H1 (cell line): ENCODE results near the gene CAMK2D. TPM values are rescaled to one million over a fixed set of nuclear protein-coding genes. Genes with fewer than 3 reads are reported as not detected.

Experiments used
- CTCF ChIA-PET: fragments of 300-600 bp; sonication (Branson Sonifier 250); formaldehyde crosslinking; loops from one replicate; lab custom pipeline; 2021; ENCODE audit not compliant: partially characterized antibody; lab: Charles Lee
- POLR2A ChIA-PET: fragments of 300-600 bp; sonication (Branson Sonifier 250); formaldehyde crosslinking; loops from one replicate; lab custom pipeline; 2021; ENCODE audit warnings: inconsistent platforms; ENCODE audit not compliant: partially characterized antibody; lab: Charles Lee
- DNase-seq, 2 experiments: peaks; one replicate each; pipeline versions ENCODE4 v3.0.0 to v3.0.0-alpha.2; 2010 to 2022; ENCODE audit warnings: low spot score in 2 of 2, low read depth in 1 of 2, mixed read lengths in 1 of 2
- FAIRE-seq: peaks from 2 replicates; lab custom pipeline; 2011; peaks lifted over from hg19 to GRCh38; lab: Jason Lieb, UNC
- H2AFZ ChIP-seq: 2 replicates; pipeline ENCODE4 v1.8.1; 2012; ENCODE audit warnings: low read length, inconsistent platforms
- H2AK5ac ChIP-seq: 2 replicates; pipeline ENCODE4 v1.6.1; 2013; ENCODE audit warnings: low read depth, low read length
- H2BK120ac ChIP-seq: replicated peaks from 2 replicates; pipeline ENCODE3; 2013; ENCODE audit warnings: low read depth, low read length, inconsistent platforms
- H2BK12ac ChIP-seq: 2 replicates; pipeline ENCODE4 v1.6.1; 2013; ENCODE audit warnings: low read depth, low read length
- H2BK15ac ChIP-seq: 2 replicates; pipeline ENCODE4 v1.6.1; 2013; ENCODE audit warnings: low read length
- H2BK20ac ChIP-seq: 2 replicates; pipeline ENCODE4 v1.6.1; 2013; ENCODE audit warnings: low read length
- H2BK5ac ChIP-seq: 2 replicates; pipeline ENCODE4 v1.6.1; 2013; ENCODE audit warnings: low read depth, low read length
- H3K14ac ChIP-seq: 2 replicates; pipeline ENCODE4 v1.6.1; 2013; ENCODE audit warnings: inconsistent platforms; ENCODE audit not compliant: insufficient read length
- H3K18ac ChIP-seq: 2 replicates; pipeline ENCODE4 v1.6.1; 2013; ENCODE audit warnings: low read length; ENCODE audit errors: extremely low read depth
- H3K23ac ChIP-seq: 2 replicates; pipeline ENCODE4 v1.6.1; 2013; ENCODE audit warnings: inconsistent platforms; ENCODE audit not compliant: insufficient read length
- H3K23me2 ChIP-seq: 2 replicates; pipeline ENCODE4 v1.6.1; 2013; ENCODE audit warnings: low read depth, low read length
- H3K27ac ChIP-seq: 2 replicates; pipeline ENCODE4 v1.6.1; 2011; ENCODE audit warnings: low read depth, low read length, inconsistent platforms
- H3K27me3 ChIP-seq, 4 experiments: replicated peaks in 1 of 4; 1 replicate in 1 of 4; 2 replicates in 3 of 4; pipeline versions ENCODE4 v1.6.1 to v1.8.1; 2011 to 2013; ENCODE audit warnings: low read length in 3 of 4, mild to moderate bottlenecking in 3 of 4, inconsistent platforms in 2 of 4, mixed read lengths in 2 of 4, moderate library complexity in 1 of 4; ENCODE audit not compliant: control insufficient read depth in 3 of 4, insufficient read depth in 3 of 4; ENCODE audit errors: extremely low read depth in 1 of 4
- H3K36me3 ChIP-seq, 4 experiments: 2 replicates each; pipeline versions ENCODE4 v1.6.1 to v1.8.1; 2011 to 2013; ENCODE audit warnings: mild to moderate bottlenecking in 4 of 4, low read length in 3 of 4, moderate library complexity in 2 of 4, control low read depth in 1 of 4, inconsistent platforms in 1 of 4; ENCODE audit not compliant: insufficient read depth in 4 of 4, control insufficient read depth in 2 of 4
- H3K4ac ChIP-seq: replicated peaks from 2 replicates; pipeline ENCODE3; 2013; ENCODE audit warnings: low read length, low read depth, mixed read lengths, inconsistent platforms; ENCODE audit not compliant: insufficient read length
- H3K4me1 ChIP-seq, 4 experiments: replicated peaks in 1 of 4; 1 replicate in 1 of 4; 2 replicates in 3 of 4; pipeline versions ENCODE4 v1.6.1 to v1.8.1; 2011 to 2013; ENCODE audit warnings: low read length in 3 of 4, inconsistent platforms in 2 of 4, mixed read lengths in 1 of 4; ENCODE audit not compliant: insufficient read depth in 4 of 4, control insufficient read depth in 3 of 4
- H3K4me2 ChIP-seq, 2 experiments: 2 replicates each; pipeline versions ENCODE4 v1.6.1 to v1.8.1; 2011 to 2013; ENCODE audit warnings: low read depth in 2 of 2, low read length in 2 of 2, control low read depth in 1 of 2, inconsistent platforms in 1 of 2, mild to moderate bottlenecking in 1 of 2; ENCODE audit not compliant: insufficient read depth in 1 of 2
- H3K4me3 ChIP-seq, 4 experiments: fragments of 200-600, 300-600 bp in 1 of 4; sonication (generic), shearing (Covaris generic), sonication (Bioruptor Twin) in 1 of 4; 2 replicates each; pipeline versions ENCODE4 v1.5.1 to v1.8.1; 2011 to 2016; ENCODE audit warnings: low read length in 4 of 4, low read depth in 3 of 4, control low read depth in 2 of 4, inconsistent platforms in 2 of 4, mild to moderate bottlenecking in 2 of 4, mixed read lengths in 1 of 4, moderate library complexity in 1 of 4; ENCODE audit not compliant: insufficient read depth in 2 of 4; ENCODE audit errors: extremely low read depth in 1 of 4
- H3K56ac ChIP-seq: replicated peaks from 2 replicates; pipeline ENCODE3; 2013; ENCODE audit warnings: low read depth, mild to moderate bottlenecking, mixed read lengths, low read length, inconsistent platforms; ENCODE audit not compliant: insufficient read length
- H3K79me1 ChIP-seq: 2 replicates; pipeline ENCODE4 v1.6.1; 2013; ENCODE audit warnings: low read depth, low read length, control low read depth
- H3K79me2 ChIP-seq, 2 experiments: 2 replicates each; pipeline versions ENCODE4 v1.6.1 to v1.8.1; 2012 to 2013; ENCODE audit warnings: low read length in 2 of 2, mild to moderate bottlenecking in 2 of 2, inconsistent platforms in 1 of 2; ENCODE audit not compliant: insufficient read depth in 2 of 2, control insufficient read depth in 1 of 2
- H3K9ac ChIP-seq, 4 experiments: replicated peaks in 1 of 4; 1 replicate in 1 of 4; 2 replicates in 3 of 4; pipeline versions ENCODE4 v1.6.1 to v1.8.1; 2011 to 2013; ENCODE audit warnings: low read depth in 3 of 4, low read length in 3 of 4, control low read depth in 2 of 4, mild to moderate bottlenecking in 2 of 4, moderate library complexity in 2 of 4, inconsistent platforms in 1 of 4; ENCODE audit errors: extremely low read depth in 1 of 4
- H3K9me3 ChIP-seq, 2 experiments: 2 replicates each; pipeline versions ENCODE4 v1.6.1 to v1.8.1; 2012 to 2013; ENCODE audit warnings: mild to moderate bottlenecking in 2 of 2, moderate library complexity in 2 of 2, control low read depth in 1 of 2, inconsistent platforms in 1 of 2, low read depth in 1 of 2, low read length in 1 of 2, mixed read lengths in 1 of 2; ENCODE audit not compliant: insufficient read depth in 2 of 2
- H4K20me1 ChIP-seq, 2 experiments: replicated peaks in 1 of 2; 2 replicates each; pipeline versions ENCODE3 to v1.8.1; 2011 to 2013; ENCODE audit warnings: inconsistent platforms in 2 of 2, low read length in 2 of 2, mild to moderate bottlenecking in 1 of 2; ENCODE audit not compliant: insufficient read depth in 2 of 2, control insufficient read depth in 1 of 2
- H4K5ac ChIP-seq: 2 replicates; pipeline ENCODE4 v1.6.1; 2013; ENCODE audit warnings: low read length, low read depth, mixed read lengths, inconsistent platforms; ENCODE audit not compliant: insufficient read length
- H4K8ac ChIP-seq: 2 replicates; pipeline ENCODE4 v1.8.0; 2013; ENCODE audit warnings: mild to moderate bottlenecking, moderate library complexity, low read length, inconsistent platforms; ENCODE audit not compliant: insufficient read depth; ENCODE audit errors: extremely low read depth
- H4K91ac ChIP-seq: replicated peaks from 2 replicates; pipeline ENCODE3; 2013; ENCODE audit warnings: low read length, mixed read lengths, inconsistent platforms; ENCODE audit not compliant: insufficient read length
- CBX8 ChIP-seq: fragments of 300-800, 300-1000 bp; sonication (generic); IDR thresholded peaks from 2 replicates; pipeline ENCODE4 v1.7.1; 2016; ENCODE audit warnings: low read depth, low read length, borderline replicate concordance
- EGR1 ChIP-seq: IDR thresholded peaks from 2 replicates; pipeline ENCODE4 v1.6.1; 2011; ENCODE audit warnings: low read depth, low read length, borderline replicate concordance
- EP300 ChIP-seq, 2 experiments: IDR thresholded peaks; 1 replicate in 1 of 2; 2 replicates in 1 of 2; pipeline ENCODE4 v1.6.1; 2011 to 2012; ENCODE audit warnings: low read depth in 2 of 2, low read length in 2 of 2, mild to moderate bottlenecking in 2 of 2, borderline replicate concordance in 1 of 2, inconsistent platforms in 1 of 2, moderate library complexity in 1 of 2
- GTF2F1 ChIP-seq: IDR thresholded peaks from 2 replicates; pipeline ENCODE4 v1.6.1; 2012; ENCODE audit warnings: low read depth, low read length, improper control_type of control experiment, borderline replicate concordance
- HDAC2 ChIP-seq, 2 experiments: fragments of 300-600 bp in 1 of 2; sonication (generic) in 1 of 2; IDR thresholded peaks; 2 replicates each; pipeline ENCODE4 v1.6.1; 2011 to 2012; ENCODE audit warnings: low read depth in 2 of 2, low read length in 2 of 2, mild to moderate bottlenecking in 2 of 2, moderate library complexity in 2 of 2, borderline replicate concordance in 1 of 2, inconsistent platforms in 1 of 2
- NRF1 ChIP-seq: IDR thresholded peaks from 2 replicates; pipeline ENCODE4 v1.6.1; 2011; ENCODE audit warnings: mild to moderate bottlenecking, low read depth, low read length, improper control_type of control experiment
- POLR2AphosphoS5 ChIP-seq: IDR thresholded peaks from 2 replicates; pipeline ENCODE4 v1.6.1; 2011; ENCODE audit warnings: low read depth, low read length
- RBBP5 ChIP-seq: IDR thresholded peaks from 2 replicates; pipeline ENCODE4 v1.7.1; 2012; ENCODE audit warnings: low read depth, mild to moderate bottlenecking, inconsistent platforms, low read length, moderate library complexity, borderline replicate concordance
- RFX5 ChIP-seq: IDR thresholded peaks from 2 replicates; pipeline ENCODE4 v1.6.1; 2011; ENCODE audit warnings: low read depth, low read length, improper control_type of control experiment, borderline replicate concordance
- RNF2 ChIP-seq: fragments of 200-900, 300-1000 bp; sonication (generic); IDR thresholded peaks from 2 replicates; pipeline ENCODE4 v1.7.1; 2016; ENCODE audit warnings: borderline replicate concordance, low read depth, mild to moderate bottlenecking, antibody characterized with exemption, low read length; ENCODE audit not compliant: poor library complexity, severe bottlenecking; ENCODE audit errors: missing control alignments
- SAP30 ChIP-seq: fragments of 300-600 bp; sonication (generic); IDR thresholded peaks from 2 replicates; pipeline ENCODE4 v1.7.1; 2012; ENCODE audit warnings: low read length, moderate library complexity, mild to moderate bottlenecking, inconsistent platforms; ENCODE audit not compliant: insufficient read depth, insufficient replicate concordance
- SP2 ChIP-seq: IDR thresholded peaks from 2 replicates; pipeline ENCODE4 v1.6.1; 2012; ENCODE audit warnings: mild to moderate bottlenecking, low read length, inconsistent platforms
- WGBS, 2 experiments: shearing (Covaris generic) in 1 of 2; methylation state at CpG; one replicate each; pipeline versions ENCODE4 v1.1.6 to v1.1.7; 2013 to 2015; ENCODE audit warnings: low lambda C conversion rate in 2 of 2, mixed read lengths in 2 of 2, inconsistent platforms in 1 of 2, low coverage in 1 of 2, missing lambda C conversion rate in 1 of 2; ENCODE audit not compliant: insufficient replicate concordance in 2 of 2, insufficient coverage in 1 of 2, insufficient read length in 1 of 2; ENCODE audit errors: extremely low coverage in 1 of 2, missing lambda C conversion rate in 1 of 2; 5-methylcytosine and 5-hydroxymethylcytosine counted together
- polyA plus RNA-seq, 7 experiments: library from polyadenylated mRNA; depleted of rRNA in 3 of 7; stranded (reverse) in 5 of 7; unstranded in 2 of 7; fragments of >200 nt in 5 of 7; fragments of 200-250 nt in 2 of 7; gene quantifications; 1 replicate in 5 of 7; 2 replicates in 1 of 7; 4 replicates in 1 of 7; pipeline versions ENCODE4 v1.2.1 to v1.2.3, GENCODE V29; 2011 to 2013; ENCODE audit warnings: missing spikeins in 2 of 7, mixed read lengths in 2 of 7
- total RNA-seq: library from RNA; stranded (reverse); fragmentation: NEBNext Ultra II Directional; extraction: Animal tissue kit (Norgen Biotek cat#: 25700); gene quantifications from 2 replicates; pipeline ENCODE4 v1.2.1, GENCODE V29; 2021
- TF ChIP-seq, protein P1 (sequence below): IDR thresholded peaks from 2 replicates; pipeline ENCODE4 v1.6.1; 2012; ENCODE audit warnings: inconsistent platforms

The CAMK2D gene
- total and polyA plus RNA-seq, 2 of the 8 experiments (the other 6 are each of a cell fraction or from before 2014, with no cell fraction given), result 3.2 to 7.0 TPM

DNA sequence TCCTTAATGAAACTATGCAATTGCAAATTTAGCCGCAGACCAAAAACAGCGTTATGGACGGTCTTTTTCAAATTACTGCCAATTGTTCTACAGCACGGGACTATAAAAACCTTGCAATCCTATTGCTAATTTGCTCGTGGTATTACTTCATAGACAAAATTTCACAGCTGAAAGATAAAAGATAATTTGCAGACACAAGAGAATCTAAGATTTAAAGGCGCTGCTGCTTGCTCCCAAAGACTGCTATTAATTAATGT, 1.4 kb upstream of the CAMK2D start:
- no peak overlapping the region for H4K8ac ChIP-seq
- H3K14ac ChIP-seq, result no peak overlapping the region
- H3K23me2 ChIP-seq, result peaks cover 18% of the 10 kb centered on the region
- H3K4me3 ChIP-seq, result peak overlapping the region; percentile 39 to 84 (median 80); a peak in 7 of 8 replicates
- H3K56ac ChIP-seq, result no peak overlapping the region
- H3K23ac ChIP-seq, result no peak overlapping the region
- no peak overlapping the region for H3K18ac ChIP-seq
- H3K9me3 ChIP-seq, result no peaks in the 10 kb centered on the region
- DNase-seq (no peak), FAIRE-seq (no peak)
- H2AFZ ChIP-seq, result peak overlapping the region; percentile 53; the same call in 1 of the 2 replicates
- H2AK5ac ChIP-seq, result no peak overlapping the region
- peaks cover 0 to 8% (median 6%) of the 10 kb centered on the region in 4 experiments; a peak in 6 of 7 replicates for H3K27me3 ChIP-seq
- H2BK120ac ChIP-seq, result no peak overlapping the region
- 37% methylated on average over 6 of the region's 6 CpGs; no CpG with 5 or more reads in 1 of the 2 experiments for WGBS, 2 experiments
- H3K79me2 ChIP-seq, result no peaks in the 10 kb centered on the region
- no peaks in the 10 kb centered on the region for H4K20me1 ChIP-seq
- H3K79me1 ChIP-seq, result no peaks in the 10 kb centered on the region
- no peaks in the 10 kb centered on the region; a peak in 3 of 7 replicates for H3K4me1 ChIP-seq
- H3K4ac ChIP-seq, result no peak overlapping the region
- H3K4me2 ChIP-seq, result peak overlapping the region; percentile 98 to 99
- no peaks in the 10 kb centered on the region for H3K36me3 ChIP-seq
- H3K27ac ChIP-seq, result peak overlapping the region; percentile 67; the same call in 1 of the 2 replicates
- H4K5ac ChIP-seq, result no peak overlapping the region
- H2BK12ac ChIP-seq, result no peak overlapping the region
- ChIA-PET CTCF (no interaction called here), POLR2A (interaction anchor here (1.4 kb wide), 1 partner anchor 13 kb away, joined by 3 read pairs; no protein-coding TSS in a partner anchor)
- H2BK5ac ChIP-seq, result peak overlapping the region; percentile 82; the same call in 1 of the 2 replicates
- H2BK20ac ChIP-seq, result no peak overlapping the region
- no peak overlapping the region for H4K91ac ChIP-seq
- H2BK15ac ChIP-seq, result no peak overlapping the region; the same call in 1 of the 2 replicates
- H3K9ac ChIP-seq, result peak overlapping the region in 3 of 4 experiments; percentile 58 to 68 (median 60); a peak in 5 of 7 replicates
- TF ChIP-seq, protein P1, sequence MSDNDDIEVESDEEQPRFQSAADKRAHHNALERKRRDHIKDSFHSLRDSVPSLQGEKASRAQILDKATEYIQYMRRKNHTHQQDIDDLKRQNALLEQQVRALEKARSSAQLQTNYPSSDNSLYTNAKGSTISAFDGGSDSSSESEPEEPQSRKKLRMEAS, result no peak
- TF ChIP-seq EGR1 (no peak), SAP30 (no peak), GTF2F1 (no peak), SP2 (no peak), POLR2AphosphoS5 (no peak), RNF2 (no peak), HDAC2 (IDR thresholded peaks at IDR 0.05; ENCODE audit: borderline replicate concordance in 1 of 2, low read depth in 2 of 2, low read length in 2 of 2) (no peak), CBX8 (no peak), NRF1 (no peak), RBBP5 (no peak), EP300 (IDR thresholded peaks at IDR 0.05; ENCODE audit: borderline replicate concordance in 1 of 2, low read depth in 2 of 2, low read length in 2 of 2) (no peak), RFX5 (no peak)
